Measurements from ENCODE around the gene FOXA1. TPM values are rescaled to one million over a fixed set of nuclear protein-coding genes. Genes with fewer than 3 reads are reported as not detected.

The FOXA1 gene
- total RNA-seq, 2 experiments from 2014 or later, result 0.05 to 0.07 TPM

DNA sequence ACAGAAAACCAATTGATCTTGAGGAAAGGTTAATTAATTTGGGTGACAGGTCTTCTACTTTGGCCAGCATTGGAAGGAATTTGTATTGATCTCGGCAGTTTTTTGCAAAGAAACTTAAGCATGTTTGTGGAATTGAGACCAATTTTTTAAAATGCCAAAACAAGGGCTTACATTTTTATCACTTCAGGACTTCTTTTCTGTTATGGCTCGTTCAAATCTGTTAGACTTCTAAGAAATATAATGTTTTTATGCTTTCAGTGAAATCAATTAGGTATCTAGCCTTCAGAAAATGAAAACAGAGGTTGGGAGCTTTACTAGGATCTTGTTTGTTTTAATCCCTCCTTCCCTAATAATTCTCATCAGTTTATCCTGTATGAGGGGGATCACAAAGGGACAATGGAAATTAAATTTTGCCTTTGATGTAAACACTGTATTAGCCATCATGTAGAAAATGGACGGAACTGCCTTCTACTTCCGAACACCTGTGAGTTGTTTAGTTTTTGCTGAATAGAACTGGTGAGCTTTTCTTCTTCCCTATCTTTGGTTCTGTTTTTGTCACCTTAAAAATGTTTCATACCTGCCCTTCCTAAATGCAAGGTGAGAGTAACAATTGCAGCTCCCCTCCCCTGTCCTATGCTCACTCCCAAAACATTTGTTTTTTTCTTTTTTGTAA lies 7.8 kb downstream of the FOXA1 start:
- Mint-ChIP-seq H3K9me3 (ENCODE audit: low read depth) (peaks cover 7% of the 10 kb centered on the region), H3K27ac (no peak overlapping the region), H3K36me3 (ENCODE audit: low read depth) (peaks cover 3% of the 10 kb centered on the region), H3K4me3 (no peak overlapping the region), H3K27me3 (peaks cover 62% of the 10 kb centered on the region), H3K4me1 (no peaks in the 10 kb centered on the region)
- intact Hi-C loops (cut with DNase I, micrococcal nuclease), result loop anchor here (2.0 to 5.0 kb wide), 2 partner anchors 14 to 1005 kb away; partner anchors contain the start of gene NKX2-8 (in 1 of the 2)
- ATAC-seq (no peak), DNase-seq (no peak)
- ChIA-PET POLR2A (no interaction called here), CTCF (interaction anchor here (1.2 kb wide), 1 partner anchor 23 kb away, joined by 3 read pairs; no protein-coding TSS in a partner anchor)

GRCh38 chr14:37586797-37587130 lies 8.3 kb downstream of the FOXA1 start:
- no peak for ATAC-seq
- Mint-ChIP-seq H3K36me3 (ENCODE audit: low read depth) (peaks cover 3% of the 10 kb centered on the region), H3K4me3 (no peak overlapping the region), H3K27me3 (peaks cover 59% of the 10 kb centered on the region), H3K4me1 (no peaks in the 10 kb centered on the region), H3K27ac (no peak overlapping the region), H3K9me3 (ENCODE audit: low read depth) (peaks cover 7% of the 10 kb centered on the region)
- ChIA-PET POLR2A (no interaction called here), CTCF (interaction anchor here (0.6 to 1.2 kb wide), 2 partner anchors 15 to 23 kb away, joined by 3 read pairs; no protein-coding TSS in a partner anchor)
- DNase-seq, result no peak
- intact Hi-C loops (cut with DNase I, micrococcal nuclease), result loop anchor here (2.0 to 5.0 kb wide), 2 partner anchors 14 to 1004 kb away; partner anchors contain the start of gene NKX2-8 (in 1 of the 2)

DNA sequence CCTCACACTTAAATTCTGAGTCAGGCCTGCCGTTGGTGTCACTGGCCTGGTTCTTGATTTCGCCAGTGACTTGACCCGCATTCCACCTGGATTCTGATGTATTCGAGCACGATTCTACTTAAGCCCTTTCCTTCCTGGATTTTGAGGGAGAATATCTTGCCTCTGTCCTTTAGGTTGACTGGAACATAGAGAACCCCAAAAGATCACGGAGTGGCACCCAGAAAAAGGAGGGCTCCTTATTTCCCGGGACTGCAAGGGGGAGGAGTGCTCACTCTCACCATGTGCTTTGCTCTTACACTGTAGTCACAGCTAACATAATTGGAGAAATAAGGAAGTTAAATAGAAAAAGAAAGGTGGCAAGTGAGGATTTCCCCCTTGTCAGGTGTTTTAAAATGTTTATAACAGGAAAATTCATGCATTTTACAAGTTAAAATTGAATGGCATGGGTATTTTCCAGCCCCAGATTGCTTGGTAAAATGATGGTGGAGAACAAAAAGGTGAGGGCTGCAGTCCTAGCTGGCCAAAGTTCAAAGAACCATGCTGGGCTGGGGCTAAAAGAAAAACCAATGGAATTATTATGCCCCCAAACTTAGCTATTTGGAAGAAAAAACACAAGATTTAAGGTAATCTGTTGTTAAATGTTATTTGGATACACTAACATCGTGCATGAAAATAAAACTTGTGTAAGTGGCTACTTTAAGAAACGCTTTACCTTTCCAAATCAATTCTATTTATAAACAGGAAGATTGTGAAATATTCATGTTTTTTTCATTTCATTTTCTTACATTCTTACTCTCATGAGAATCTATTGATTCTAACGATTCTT lies 8.9 kb downstream of the FOXA1 start:
- Mint-ChIP-seq H3K27ac (no peak overlapping the region), H3K4me1 (no peaks in the 10 kb centered on the region), H3K27me3 (peaks cover 58% of the 10 kb centered on the region), H3K4me3 (no peak overlapping the region), H3K9me3 (ENCODE audit: low read depth) (peaks cover 6% of the 10 kb centered on the region), H3K36me3 (ENCODE audit: low read depth) (peaks cover 3% of the 10 kb centered on the region)
- ChIA-PET POLR2A (no interaction called here), CTCF (interaction anchor here (0.6 to 1.2 kb wide), 2 partner anchors 16 to 22 kb away, joined by 3 read pairs; no protein-coding TSS in a partner anchor)
- intact Hi-C loops (cut with DNase I, micrococcal nuclease), result loop anchor here (2.0 to 5.0 kb wide), 2 partner anchors 15 to 1004 kb away; partner anchors contain the start of gene NKX2-8 (in 1 of the 2)
- DNase-seq (no peak), ATAC-seq (no peak)

DNA sequence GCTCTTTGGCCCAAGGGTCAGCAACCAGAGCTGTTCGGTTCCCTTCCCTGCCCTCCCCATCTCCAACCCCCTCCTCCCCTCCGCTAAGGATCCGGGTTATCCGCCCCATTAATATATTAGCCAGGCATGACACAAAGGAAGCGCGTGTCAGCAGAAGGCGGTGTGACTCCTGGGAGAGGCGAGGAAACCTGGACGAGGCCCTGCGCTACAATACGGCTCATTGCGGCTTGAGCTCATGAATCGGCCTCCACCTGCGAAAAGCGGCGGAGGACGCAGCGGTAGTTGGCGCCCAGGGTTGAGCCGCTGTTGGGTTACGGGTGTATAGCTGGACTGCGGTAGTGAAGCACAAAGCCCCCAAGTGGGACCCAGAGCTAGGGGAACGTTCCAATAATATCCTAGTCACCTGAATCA lies 9.9 kb downstream of the FOXA1 start:
- Mint-ChIP-seq H3K4me1 (no peaks in the 10 kb centered on the region), H3K27me3 (peaks cover 48% of the 10 kb centered on the region), H3K27ac (no peak overlapping the region), H3K9me3 (ENCODE audit: low read depth) (peaks cover 4% of the 10 kb centered on the region), H3K4me3 (no peak overlapping the region), H3K36me3 (ENCODE audit: low read depth) (peaks cover 3% of the 10 kb centered on the region)
- DNase-seq (no peak), ATAC-seq (no peak)
- intact Hi-C loops (cut with DNase I, micrococcal nuclease), result loop anchor here in 1 of 2 experiments (5.0 kb wide), 1 partner anchor 1003 kb away; the partner anchor contains the start of gene NKX2-8
- ChIA-PET POLR2A (no interaction called here), CTCF (no interaction called here)

GRCh38 chr14:37584211-37585100 lies 10.6 kb downstream of the FOXA1 start:
- Mint-ChIP-seq H3K36me3 (ENCODE audit: low read depth) (peaks cover 3% of the 10 kb centered on the region), H3K27ac (no peak overlapping the region), H3K4me3 (no peak overlapping the region), H3K9me3 (ENCODE audit: low read depth) (peaks cover 3% of the 10 kb centered on the region), H3K27me3 (peaks cover 49% of the 10 kb centered on the region), H3K4me1 (no peaks in the 10 kb centered on the region)
- DNase-seq, result no peak
- ChIA-PET CTCF (no interaction called here), POLR2A (no interaction called here)
- no peak for ATAC-seq
- intact Hi-C loops (cut with DNase I, micrococcal nuclease), result loop anchor here in 1 of 2 experiments (5.0 kb wide), 1 partner anchor 1002 kb away; the partner anchor contains the start of gene NKX2-8

GRCh38 chr14:37583358-37584210 lies 11.5 kb downstream of the FOXA1 start:
- H3K9me3 Mint-ChIP-seq (ENCODE audit: low read depth), result no peaks in the 10 kb centered on the region
- CTCF ChIA-PET, result no interaction called here
- peaks cover 42% of the 10 kb centered on the region for H3K27me3 Mint-ChIP-seq
- H3K4me3 Mint-ChIP-seq, result no peak overlapping the region
- H3K4me1 Mint-ChIP-seq, result no peaks in the 10 kb centered on the region
- no peak overlapping the region for H3K27ac Mint-ChIP-seq
- DNase-seq, result no peak
- intact Hi-C loops (cut with DNase I, micrococcal nuclease), result no loop called here
- POLR2A ChIA-PET, result no interaction called here
- peaks cover 3% of the 10 kb centered on the region for H3K36me3 Mint-ChIP-seq (ENCODE audit: low read depth)
- no peak for ATAC-seq

GRCh38 chr14:37580146-37580545 lies 14.9 kb downstream of the FOXA1 start:
- DNase-seq (no peak), ATAC-seq (no peak)
- Mint-ChIP-seq H3K4me1 (no peaks in the 10 kb centered on the region), H3K27ac (no peak overlapping the region), H3K27me3 (peaks cover 22% of the 10 kb centered on the region), H3K36me3 (ENCODE audit: low read depth) (no peaks in the 10 kb centered on the region), H3K9me3 (ENCODE audit: low read depth) (no peaks in the 10 kb centered on the region), H3K4me3 (no peak overlapping the region)
- ChIA-PET POLR2A (no interaction called here), CTCF (interaction anchor here (0.7 kb wide), 1 partner anchor 545 kb away, joined by 3 read pairs; no protein-coding TSS in a partner anchor)
- intact Hi-C loops (cut with DNase I, micrococcal nuclease), result no loop called here

- Mint-ChIP-seq H3K27me3 (peaks cover 19% of the 10 kb centered on the region), H3K4me1 (no peaks in the 10 kb centered on the region), H3K36me3 (ENCODE audit: low read depth) (no peaks in the 10 kb centered on the region), H3K4me3 (no peak overlapping the region), H3K27ac (no peak overlapping the region), H3K9me3 (ENCODE audit: low read depth) (no peaks in the 10 kb centered on the region)
- ChIA-PET POLR2A (no interaction called here), CTCF (no interaction called here)
- intact Hi-C loops (cut with DNase I, micrococcal nuclease), result no loop called here
- DNase-seq (no peak), ATAC-seq (no peak)
Observed at GRCh38 chr14:37579274-37579673, 15.8 kb downstream of the FOXA1 start.

DNA sequence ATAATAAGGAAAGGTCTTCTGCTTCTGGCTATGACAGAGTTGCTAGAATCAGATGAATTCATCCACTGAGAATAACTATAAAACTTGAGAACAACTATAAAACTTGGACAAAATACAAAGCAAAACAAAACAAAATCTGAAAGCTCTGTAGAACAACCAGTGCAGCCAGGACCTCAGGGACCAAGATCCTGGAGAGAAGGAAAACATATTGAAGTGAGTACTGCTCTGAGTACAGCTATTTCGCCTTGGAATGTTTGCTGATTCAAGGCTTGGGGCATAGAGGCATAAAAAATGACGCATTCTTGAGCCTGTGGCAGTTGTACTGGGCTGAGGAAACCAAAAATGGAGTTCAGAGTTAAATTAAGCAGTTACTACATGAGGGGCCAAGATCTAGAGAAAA lies 21.7 kb downstream of the FOXA1 start:
- no peak overlapping the region for H3K27ac Mint-ChIP-seq
- peaks cover 8% of the 10 kb centered on the region for H3K27me3 Mint-ChIP-seq
- DNase-seq (no peak), ATAC-seq (no peak)
- intact Hi-C loops (cut with DNase I, micrococcal nuclease), result no loop called here
- no peaks in the 10 kb centered on the region for H3K36me3 Mint-ChIP-seq (ENCODE audit: low read depth)
- no peak overlapping the region for H3K4me3 Mint-ChIP-seq
- H3K9me3 Mint-ChIP-seq (ENCODE audit: low read depth), result peaks cover 3% of the 10 kb centered on the region
- ChIA-PET POLR2A (no interaction called here), CTCF (no interaction called here)
- no peaks in the 10 kb centered on the region for H3K4me1 Mint-ChIP-seq

DNA sequence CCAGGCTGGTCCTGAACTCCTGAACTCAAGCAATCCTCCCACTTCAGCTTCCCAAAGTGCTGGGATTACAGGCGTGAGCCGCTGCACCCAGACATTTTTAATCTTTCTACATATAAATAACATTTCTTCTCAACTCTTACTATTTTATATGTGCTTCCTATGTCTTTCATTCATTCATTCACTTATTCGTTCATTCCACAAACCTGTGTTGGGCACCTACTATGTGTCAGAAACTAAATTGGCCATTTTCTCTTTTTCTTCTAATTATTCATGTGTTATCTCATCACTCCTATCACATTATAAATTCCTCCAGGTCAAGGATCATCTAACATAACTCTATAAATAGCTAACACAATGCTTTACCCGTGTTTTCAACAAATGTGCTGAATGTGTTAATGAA lies 23.7 kb downstream of the FOXA1 start:
- DNase-seq (no peak), ATAC-seq (no peak)
- H3K4me1 Mint-ChIP-seq, result no peaks in the 10 kb centered on the region
- intact Hi-C loops (cut with DNase I, micrococcal nuclease), result no loop called here
- H3K9me3 Mint-ChIP-seq (ENCODE audit: low read depth), result peaks cover 3% of the 10 kb centered on the region
- H3K4me3 Mint-ChIP-seq, result no peak overlapping the region
- ChIA-PET CTCF (no interaction called here), POLR2A (no interaction called here)
- no peaks in the 10 kb centered on the region for H3K36me3 Mint-ChIP-seq (ENCODE audit: low read depth)
- H3K27ac Mint-ChIP-seq, result no peak overlapping the region
- H3K27me3 Mint-ChIP-seq, result peaks cover 4% of the 10 kb centered on the region

Measured in activated CD4-positive, alpha-beta T cell treated with anti-CD3 and anti-CD28 coated beads for 36 hours (primary cell).